Left kidney (tissue), 2 donors: ENCODE measurements around the gene MMP25. TPM values are rescaled to one million over a fixed set of nuclear protein-coding genes. Genes with fewer than 3 reads are reported as not detected.
"Not testable (repeated sequence)": the region's sequence is repeated elsewhere in the genome, so short reads cannot be mapped to it uniquely, and the experiment has no call there.

Source experiments
- DNase-seq: peaks from one replicate; pipeline ENCODE4 v3.0.0-alpha.2; 2013
- polyA plus RNA-seq: library from polyadenylated mRNA; unstranded; fragments of 120-200 nt; gene quantifications from one replicate; pipeline ENCODE4 v1.2.1, GENCODE V29; 2013; ENCODE audit not compliant: insufficient read length

The MMP25 gene
- polyA plus RNA-seq, 1 donor, result 1.7 TPM

- DNase-seq, result no peak
Measured at GRCh38 chr16:3028716-3029319, 17.5 kb upstream of the MMP25 start.

GRCh38 chr16:3029491-3030221 is 16.7 kb upstream of the MMP25 start:
- DNase-seq, result no peak

GRCh38 chr16:3030222-3031212 is 15.8 kb upstream of the MMP25 start:
- DNase-seq, result no peak

GRCh38 chr16:3032624-3033023 is 13.7 kb upstream of the MMP25 start:
- no peak for DNase-seq

- no peak for DNase-seq
Measured at GRCh38 chr16:3035289-3035971, 10.9 kb upstream of the MMP25 start.

- no peak for DNase-seq
Measured at GRCh38 chr16:3035972-3036725, 10.2 kb upstream of the MMP25 start.

- no peak for DNase-seq
Measured at GRCh38 chr16:3036726-3037315, 9.5 kb upstream of the MMP25 start, which contains the start of gene BICDL2. Gene BICDL2, minus strand, starts transcription at chr16:3036944. Its CDS starts 1,448 bp downstream, at chr16:3035496.

GRCh38 chr16:3038256-3038655 is 8.1 kb upstream of the MMP25 start:
- DNase-seq, result no peak

- no peak for DNase-seq
Measured at GRCh38 chr16:3038896-3039295, 7.5 kb upstream of the MMP25 start.

- DNase-seq, result no peak
Measured at GRCh38 chr16:3042376-3042775, 4.0 kb upstream of the MMP25 start.

GRCh38 chr16:3044708-3045107 is 1.7 kb upstream of the MMP25 start:
- DNase-seq, result no peak

- no peak for DNase-seq
Measured at GRCh38 chr16:3046641-3047386, 453 bp downstream of the MMP25 start.

GRCh38 chr16:3047387-3047720 is 993 bp downstream of the MMP25 start:
- no peak for DNase-seq

GRCh38 chr16:3049921-3050481 is 3.6 kb downstream of the MMP25 start:
- DNase-seq, result no peak

GRCh38 chr16:3050487-3050886 is 4.1 kb downstream of the MMP25 start:
- no peak for DNase-seq

GRCh38 chr16:3051009-3051408 is 4.6 kb downstream of the MMP25 start:
- no peak for DNase-seq

GRCh38 chr16:3051494-3051893 is 5.1 kb downstream of the MMP25 start:
- no peak for DNase-seq

- DNase-seq, result not testable (repeated sequence)
Measured at GRCh38 chr16:3052571-3053329, 6.4 kb downstream of the MMP25 start.

- DNase-seq, result not testable (repeated sequence)
Measured at GRCh38 chr16:3053330-3053710, 7.0 kb downstream of the MMP25 start.
